SK-N-SH (cell line): ENCODE measurements around the gene BOLA3. TPM values are rescaled to one million over a fixed set of nuclear protein-coding genes. Genes with fewer than 3 reads are reported as not detected.
"Not testable (repeated sequence)": the region's sequence is repeated elsewhere in the genome, so short reads cannot be mapped to it uniquely, and the experiment has no call there.

Experiments used
- CTCF ChIA-PET: fragments of 300-600, 350-600 bp; formaldehyde crosslinking; extraction: SDS; loops from one replicate; lab custom pipeline; 2021; lab: Yijun Ruan, JAX
- POLR2A ChIA-PET: fragments of 350-600 bp; sonication (Branson Sonifier 250); formaldehyde crosslinking; extraction: SDS; loops from one replicate; lab custom pipeline; 2020; ENCODE audit warnings: antibody characterized with exemption, inconsistent platforms; lab: Yijun Ruan, JAX
- DNase-seq: peaks from one replicate; pipeline ENCODE4 v3.0.0; 2012
- H2AFZ ChIP-seq: fragments of 200-600 bp; sonication (generic); 2 replicates; pipeline ENCODE4 v1.8.1; 2016; ENCODE audit warnings: antibody characterized with exemption, mild to moderate bottlenecking, low read depth
- H3F3A ChIP-seq: fragments of 200-600 bp; sonication (generic); replicated peaks from 2 replicates; pipeline ENCODE3; 2016; ENCODE audit warnings: antibody characterized with exemption, mild to moderate bottlenecking; ENCODE audit not compliant: insufficient read depth
- H3K27ac ChIP-seq, 2 experiments: fragments of 200-500 bp in 1 of 2; fragments of 200-600 bp in 1 of 2; sonication (Bioruptor generic) in 1 of 2; sonication (generic), shearing (Covaris generic) in 1 of 2; 2 replicates each; pipeline versions ENCODE4 v1.5.1 to v1.6.1; 2014 to 2016; ENCODE audit warnings: low read depth in 2 of 2, inconsistent platforms in 1 of 2, low read length in 1 of 2, mild to moderate bottlenecking in 1 of 2, mixed read lengths in 1 of 2
- H3K27me3 ChIP-seq: fragments of 200-600 bp; sonication (generic), shearing (Covaris generic); 2 replicates; pipeline ENCODE4 v1.6.1; 2016; ENCODE audit warnings: mixed run types; ENCODE audit not compliant: insufficient read depth
- H3K36me3 ChIP-seq, 2 experiments: fragments of 200-500 bp in 1 of 2; fragments of 200-600 bp in 1 of 2; sonication (Bioruptor generic) in 1 of 2; sonication (generic) in 1 of 2; replicated peaks in 1 of 2; 2 replicates each; pipeline versions ENCODE3 to v1.5.1; 2014 to 2016; ENCODE audit warnings: low read length in 1 of 2, mild to moderate bottlenecking in 1 of 2; ENCODE audit not compliant: insufficient read depth in 2 of 2, control insufficient read depth in 1 of 2
- H3K4me1 ChIP-seq, 2 experiments: fragments of 200-500 bp in 1 of 2; fragments of 200-600 bp in 1 of 2; sonication (Bioruptor generic) in 1 of 2; sonication (generic), shearing (Covaris generic) in 1 of 2; 2 replicates each; pipeline versions ENCODE4 v1.5.1 to v1.6.1; 2014 to 2016; ENCODE audit warnings: low read depth in 1 of 2, low read length in 1 of 2, mixed run types in 1 of 2; ENCODE audit not compliant: insufficient read depth in 2 of 2, control insufficient read depth in 1 of 2
- H3K4me2 ChIP-seq: fragments of 200-600 bp; sonication (generic), shearing (Covaris generic); 2 replicates; pipeline ENCODE4 v1.6.1; 2017; ENCODE audit warnings: mixed run types
- H3K4me3 ChIP-seq, 2 experiments: fragments of 200-500 bp in 1 of 2; fragments of 200-600 bp in 1 of 2; sonication (Bioruptor generic) in 1 of 2; sonication (generic), shearing (Covaris generic) in 1 of 2; 2 replicates each; pipeline versions ENCODE4 v1.5.1 to v1.8.1; 2014 to 2016; ENCODE audit warnings: low read depth in 2 of 2, inconsistent platforms in 1 of 2, low read length in 1 of 2, mild to moderate bottlenecking in 1 of 2, mixed read lengths in 1 of 2, moderate library complexity in 1 of 2
- H3K79me2 ChIP-seq: fragments of 200-600 bp; sonication (generic); 2 replicates; pipeline ENCODE4 v1.8.1; 2017; ENCODE audit warnings: mild to moderate bottlenecking; ENCODE audit not compliant: insufficient read depth
- H3K9ac ChIP-seq: fragments of 200-600 bp; sonication (generic); 2 replicates; pipeline ENCODE4 v1.6.1; 2017; ENCODE audit warnings: mixed run types
- H3K9me2 ChIP-seq: fragments of 200-600 bp; sonication (generic); 2 replicates; pipeline ENCODE4 v1.6.1; 2017; ENCODE audit warnings: mixed run types
- H3K9me3 ChIP-seq: fragments of 200-600 bp; sonication (generic); 2 replicates; pipeline ENCODE4 v1.6.1; 2017; ENCODE audit warnings: mixed run types, mild to moderate bottlenecking, moderate library complexity
- H4K20me1 ChIP-seq: fragments of 200-600 bp; sonication (generic); 2 replicates; pipeline ENCODE4 v1.6.1; 2017; ENCODE audit warnings: mild to moderate bottlenecking, mixed run types; ENCODE audit not compliant: insufficient read depth
- EZH2phosphoT487 ChIP-seq: fragments of 200-600 bp; sonication (generic); IDR thresholded peaks from 2 replicates; pipeline ENCODE4 v1.6.1; 2017; ENCODE audit warnings: low read depth, mixed run types, mild to moderate bottlenecking, antibody characterized with exemption, moderate library complexity, borderline replicate concordance
- FOSL2 ChIP-seq: IDR thresholded peaks from 2 replicates; pipeline ENCODE4 v1.4.0; 2012; ENCODE audit warnings: low read depth, mild to moderate bottlenecking, moderate library complexity, borderline replicate concordance
- FOXJ3 ChIP-seq: sonication (generic); formaldehyde crosslinking; IDR thresholded peaks from 2 replicates; pipeline ENCODE4 v1.5.1; 2020; ENCODE audit warnings: mild to moderate bottlenecking, missing genetic modification reagents
- FOXM1 ChIP-seq: IDR thresholded peaks from 2 replicates; pipeline ENCODE4 v1.4.0; 2012; ENCODE audit warnings: low read depth, mild to moderate bottlenecking
- GABPA ChIP-seq: IDR thresholded peaks from 2 replicates; pipeline ENCODE4 v1.4.0; 2012; ENCODE audit warnings: low read depth, mild to moderate bottlenecking
- JUND ChIP-seq: IDR thresholded peaks from 2 replicates; pipeline ENCODE4 v1.4.0; 2012
- MAX ChIP-seq: IDR thresholded peaks from 2 replicates; pipeline ENCODE4 v1.4.0; 2012; ENCODE audit warnings: low read depth
- MXI1 ChIP-seq: IDR thresholded peaks from 2 replicates; pipeline ENCODE4 v1.6.1; 2012; ENCODE audit warnings: mild to moderate bottlenecking, low read depth, low read length, improper control_type of control experiment
- NFIC ChIP-seq: IDR thresholded peaks from 2 replicates; pipeline ENCODE4 v1.4.0; 2012; ENCODE audit warnings: borderline replicate concordance
- NRF1 ChIP-seq: IDR thresholded peaks from 2 replicates; pipeline ENCODE4 v1.6.1; 2012; ENCODE audit warnings: low read depth, mild to moderate bottlenecking, low read length
- PBX3 ChIP-seq: IDR thresholded peaks from 2 replicates; pipeline ENCODE4; 2012
- RAD21 ChIP-seq: IDR thresholded peaks from 2 replicates; pipeline ENCODE4 v1.6.1; 2012; ENCODE audit warnings: mild to moderate bottlenecking, low read length
- REST ChIP-seq: IDR thresholded peaks from 2 replicates; pipeline ENCODE4 v1.6.1; 2012; ENCODE audit warnings: mild to moderate bottlenecking, low read depth, low read length, moderate library complexity
- RFX5 ChIP-seq: IDR thresholded peaks from 2 replicates; pipeline ENCODE4 v1.6.1; 2012; ENCODE audit warnings: mild to moderate bottlenecking, improper control_type of control experiment, low read length
- RXRA ChIP-seq: IDR thresholded peaks from 2 replicates; pipeline ENCODE4 v1.4.0; 2012; ENCODE audit warnings: low read depth, mild to moderate bottlenecking, borderline replicate concordance
- SIN3A ChIP-seq: IDR thresholded peaks from 2 replicates; pipeline ENCODE4 v1.6.1; 2012; ENCODE audit warnings: low read depth, mild to moderate bottlenecking, low read length, moderate library complexity, borderline replicate concordance
- SMC3 ChIP-seq: IDR thresholded peaks from 2 replicates; pipeline ENCODE4 v1.6.1; 2012; ENCODE audit warnings: low read depth, low read length, improper control_type of control experiment
- TCF12 ChIP-seq: IDR thresholded peaks from 2 replicates; pipeline ENCODE4 v1.4.0; 2012
- USF2 ChIP-seq: fragments of 150-350 bp; IDR thresholded peaks from 2 replicates; pipeline ENCODE4 v1.6.1; 2017; ENCODE audit warnings: antibody characterized with exemption, low read length, low read depth, borderline replicate concordance
- YY1 ChIP-seq: IDR thresholded peaks from 2 replicates; pipeline ENCODE4 v1.4.0; 2012; ENCODE audit warnings: low read depth, mild to moderate bottlenecking
- WGBS: methylation state at CpG from one replicate; pipeline ENCODE4 v1.1.6; 2017; ENCODE audit warnings: low lambda C conversion rate; 5-methylcytosine and 5-hydroxymethylcytosine counted together
- polyA plus RNA-seq, 3 experiments: library from polyadenylated mRNA; depleted of rRNA; stranded (reverse); fragments of >200 nt; gene quantifications; 2 replicates each; pipeline ENCODE4 v1.2.3, GENCODE V29; 2012

BOLA3 gene
- polyA plus RNA-seq, 1 of the 3 experiments (the other 2 are of a cell fraction): 90.1 TPM

GRCh38 chr2:74128206-74128605 is 19.5 kb downstream of the BOLA3 start:
- no peaks in the 10 kb centered on the region for H3K4me1 ChIP-seq
- H3K36me3 ChIP-seq: no peaks in the 10 kb centered on the region
- 93% methylated on average over 3 of the region's 3 CpGs for WGBS
- H3K27me3 ChIP-seq: no peaks in the 10 kb centered on the region
- H3K9me2 ChIP-seq: no peaks in the 10 kb centered on the region
- CTCF ChIA-PET: no interaction called here
- H3F3A ChIP-seq: no peaks in the 10 kb centered on the region
- no peak overlapping the region for H2AFZ ChIP-seq
- no peak overlapping the region for H3K27ac ChIP-seq
- TF ChIP-seq MXI1 (no peak), YY1 (no peak), FOSL2 (no peak), NFIC (no peak), PBX3 (no peak), MAX (no peak), EZH2phosphoT487 (no peak), SIN3A (no peak), SMC3 (no peak), FOXJ3 (no peak), REST (no peak), USF2 (no peak), RAD21 (no peak), TCF12 (no peak), GABPA (no peak), NRF1 (no peak), JUND (no peak), RFX5 (no peak), FOXM1 (no peak), RXRA (no peak)
- H3K4me2 ChIP-seq: no peak overlapping the region
- POLR2A ChIA-PET: no interaction called here
- no peaks in the 10 kb centered on the region for H3K9me3 ChIP-seq
- no peaks in the 10 kb centered on the region for H3K79me2 ChIP-seq
- no peak for DNase-seq
- H3K4me3 ChIP-seq: no peak overlapping the region; a peak in 1 of 4 replicates
- no peak overlapping the region for H3K9ac ChIP-seq
- no peaks in the 10 kb centered on the region for H4K20me1 ChIP-seq

- H3K36me3 ChIP-seq, H4K20me1 ChIP-seq, H3K27me3 ChIP-seq, H3K79me2 ChIP-seq, H3F3A ChIP-seq, POLR2A ChIA-PET, H3K4me2 ChIP-seq, H3K9me2 ChIP-seq, H3K27ac ChIP-seq, H3K4me3 ChIP-seq, H3K4me1 ChIP-seq, DNase-seq, H2AFZ ChIP-seq, H3K9ac ChIP-seq, H3K9me3 ChIP-seq: not testable (repeated sequence)
- CTCF ChIA-PET: interaction anchor here (3.3 kb wide), 1 partner anchor 300 kb away, joined by 10 read pairs; no protein-coding TSS in a partner anchor
- 100% methylated on average over 4 of the region's 29 CpGs for whole genome bisulfite sequencing
Observed at GRCh38 chr2:74123955-74124354, 23.8 kb downstream of the BOLA3 start.

- H3K4me1 ChIP-seq, H3K79me2 ChIP-seq, H3K4me3 ChIP-seq, H3K9ac ChIP-seq, H3K36me3 ChIP-seq, H3K4me2 ChIP-seq, H3K9me2 ChIP-seq, H3F3A ChIP-seq, H3K27me3 ChIP-seq, H4K20me1 ChIP-seq, H3K9me3 ChIP-seq, DNase-seq, H3K27ac ChIP-seq, H2AFZ ChIP-seq: not testable (repeated sequence)
- 100% methylated on average over 1 of the region's 1 CpG for WGBS
- ChIA-PET POLR2A (interaction anchor here (2.1 kb wide), 1 partner anchor 10 kb away, joined by 11 read pairs; no protein-coding TSS in a partner anchor), CTCF (interaction anchor here (2.3 kb wide), 1 partner anchor 29 kb away, joined by 14 read pairs; no protein-coding TSS in a partner anchor)
Observed at GRCh38 chr2:74121846-74122245, 25.9 kb downstream of the BOLA3 start.
